H1 (cell line): Measurements from ENCODE around the gene CDH16. TPM values are rescaled to one million over a fixed set of nuclear protein-coding genes. Genes with fewer than 3 reads are reported as not detected.

ENCODE experiments used
- CTCF ChIA-PET: fragments of 300-600 bp; sonication (Branson Sonifier 250); formaldehyde crosslinking; loops from one replicate; lab custom pipeline; 2021; ENCODE audit not compliant: partially characterized antibody; lab: Charles Lee
- POLR2A ChIA-PET: fragments of 300-600 bp; sonication (Branson Sonifier 250); formaldehyde crosslinking; loops from one replicate; lab custom pipeline; 2021; ENCODE audit warnings: inconsistent platforms; ENCODE audit not compliant: partially characterized antibody; lab: Charles Lee
- DNase-seq, 2 experiments: peaks; one replicate each; pipeline versions ENCODE4 v3.0.0 to v3.0.0-alpha.2; 2010 to 2022; ENCODE audit warnings: low spot score in 2 of 2, low read depth in 1 of 2, mixed read lengths in 1 of 2
- FAIRE-seq: peaks from 2 replicates; lab custom pipeline; 2011; peaks lifted over from hg19 to GRCh38; lab: Jason Lieb, UNC
- H2AFZ ChIP-seq: 2 replicates; pipeline ENCODE4 v1.8.1; 2012; ENCODE audit warnings: low read length, inconsistent platforms
- H2AK5ac ChIP-seq: 2 replicates; pipeline ENCODE4 v1.6.1; 2013; ENCODE audit warnings: low read depth, low read length
- H2BK120ac ChIP-seq: replicated peaks from 2 replicates; pipeline ENCODE3; 2013; ENCODE audit warnings: low read depth, low read length, inconsistent platforms
- H2BK12ac ChIP-seq: 2 replicates; pipeline ENCODE4 v1.6.1; 2013; ENCODE audit warnings: low read depth, low read length
- H2BK15ac ChIP-seq: 2 replicates; pipeline ENCODE4 v1.6.1; 2013; ENCODE audit warnings: low read length
- H2BK20ac ChIP-seq: 2 replicates; pipeline ENCODE4 v1.6.1; 2013; ENCODE audit warnings: low read length
- H2BK5ac ChIP-seq: 2 replicates; pipeline ENCODE4 v1.6.1; 2013; ENCODE audit warnings: low read depth, low read length
- H3K14ac ChIP-seq: 2 replicates; pipeline ENCODE4 v1.6.1; 2013; ENCODE audit warnings: inconsistent platforms; ENCODE audit not compliant: insufficient read length
- H3K18ac ChIP-seq: 2 replicates; pipeline ENCODE4 v1.6.1; 2013; ENCODE audit warnings: low read length; ENCODE audit errors: extremely low read depth
- H3K23ac ChIP-seq: 2 replicates; pipeline ENCODE4 v1.6.1; 2013; ENCODE audit warnings: inconsistent platforms; ENCODE audit not compliant: insufficient read length
- H3K23me2 ChIP-seq: 2 replicates; pipeline ENCODE4 v1.6.1; 2013; ENCODE audit warnings: low read depth, low read length
- H3K27ac ChIP-seq: 2 replicates; pipeline ENCODE4 v1.6.1; 2011; ENCODE audit warnings: low read depth, low read length, inconsistent platforms
- H3K27me3 ChIP-seq, 4 experiments: replicated peaks in 1 of 4; 1 replicate in 1 of 4; 2 replicates in 3 of 4; pipeline versions ENCODE4 v1.6.1 to v1.8.1; 2011 to 2013; ENCODE audit warnings: low read length in 3 of 4, mild to moderate bottlenecking in 3 of 4, inconsistent platforms in 2 of 4, mixed read lengths in 2 of 4, moderate library complexity in 1 of 4; ENCODE audit not compliant: control insufficient read depth in 3 of 4, insufficient read depth in 3 of 4; ENCODE audit errors: extremely low read depth in 1 of 4
- H3K36me3 ChIP-seq, 4 experiments: 2 replicates each; pipeline versions ENCODE4 v1.6.1 to v1.8.1; 2011 to 2013; ENCODE audit warnings: mild to moderate bottlenecking in 4 of 4, low read length in 3 of 4, moderate library complexity in 2 of 4, control low read depth in 1 of 4, inconsistent platforms in 1 of 4; ENCODE audit not compliant: insufficient read depth in 4 of 4, control insufficient read depth in 2 of 4
- H3K4ac ChIP-seq: replicated peaks from 2 replicates; pipeline ENCODE3; 2013; ENCODE audit warnings: low read length, low read depth, mixed read lengths, inconsistent platforms; ENCODE audit not compliant: insufficient read length
- H3K4me1 ChIP-seq, 4 experiments: replicated peaks in 1 of 4; 1 replicate in 1 of 4; 2 replicates in 3 of 4; pipeline versions ENCODE4 v1.6.1 to v1.8.1; 2011 to 2013; ENCODE audit warnings: low read length in 3 of 4, inconsistent platforms in 2 of 4, mixed read lengths in 1 of 4; ENCODE audit not compliant: insufficient read depth in 4 of 4, control insufficient read depth in 3 of 4
- H3K4me2 ChIP-seq, 2 experiments: 2 replicates each; pipeline versions ENCODE4 v1.6.1 to v1.8.1; 2011 to 2013; ENCODE audit warnings: low read depth in 2 of 2, low read length in 2 of 2, control low read depth in 1 of 2, inconsistent platforms in 1 of 2, mild to moderate bottlenecking in 1 of 2; ENCODE audit not compliant: insufficient read depth in 1 of 2
- H3K4me3 ChIP-seq, 4 experiments: fragments of 200-600, 300-600 bp in 1 of 4; sonication (generic), shearing (Covaris generic), sonication (Bioruptor Twin) in 1 of 4; 2 replicates each; pipeline versions ENCODE4 v1.5.1 to v1.8.1; 2011 to 2016; ENCODE audit warnings: low read length in 4 of 4, low read depth in 3 of 4, control low read depth in 2 of 4, inconsistent platforms in 2 of 4, mild to moderate bottlenecking in 2 of 4, mixed read lengths in 1 of 4, moderate library complexity in 1 of 4; ENCODE audit not compliant: insufficient read depth in 2 of 4; ENCODE audit errors: extremely low read depth in 1 of 4
- H3K56ac ChIP-seq: replicated peaks from 2 replicates; pipeline ENCODE3; 2013; ENCODE audit warnings: low read depth, mild to moderate bottlenecking, mixed read lengths, low read length, inconsistent platforms; ENCODE audit not compliant: insufficient read length
- H3K79me1 ChIP-seq: 2 replicates; pipeline ENCODE4 v1.6.1; 2013; ENCODE audit warnings: low read depth, low read length, control low read depth
- H3K79me2 ChIP-seq, 2 experiments: 2 replicates each; pipeline versions ENCODE4 v1.6.1 to v1.8.1; 2012 to 2013; ENCODE audit warnings: low read length in 2 of 2, mild to moderate bottlenecking in 2 of 2, inconsistent platforms in 1 of 2; ENCODE audit not compliant: insufficient read depth in 2 of 2, control insufficient read depth in 1 of 2
- H3K9ac ChIP-seq, 4 experiments: replicated peaks in 1 of 4; 1 replicate in 1 of 4; 2 replicates in 3 of 4; pipeline versions ENCODE4 v1.6.1 to v1.8.1; 2011 to 2013; ENCODE audit warnings: low read depth in 3 of 4, low read length in 3 of 4, control low read depth in 2 of 4, mild to moderate bottlenecking in 2 of 4, moderate library complexity in 2 of 4, inconsistent platforms in 1 of 4; ENCODE audit errors: extremely low read depth in 1 of 4
- H3K9me3 ChIP-seq, 2 experiments: 2 replicates each; pipeline versions ENCODE4 v1.6.1 to v1.8.1; 2012 to 2013; ENCODE audit warnings: mild to moderate bottlenecking in 2 of 2, moderate library complexity in 2 of 2, control low read depth in 1 of 2, inconsistent platforms in 1 of 2, low read depth in 1 of 2, low read length in 1 of 2, mixed read lengths in 1 of 2; ENCODE audit not compliant: insufficient read depth in 2 of 2
- H4K20me1 ChIP-seq, 2 experiments: replicated peaks in 1 of 2; 2 replicates each; pipeline versions ENCODE3 to v1.8.1; 2011 to 2013; ENCODE audit warnings: inconsistent platforms in 2 of 2, low read length in 2 of 2, mild to moderate bottlenecking in 1 of 2; ENCODE audit not compliant: insufficient read depth in 2 of 2, control insufficient read depth in 1 of 2
- H4K5ac ChIP-seq: 2 replicates; pipeline ENCODE4 v1.6.1; 2013; ENCODE audit warnings: low read length, low read depth, mixed read lengths, inconsistent platforms; ENCODE audit not compliant: insufficient read length
- H4K8ac ChIP-seq: 2 replicates; pipeline ENCODE4 v1.8.0; 2013; ENCODE audit warnings: mild to moderate bottlenecking, moderate library complexity, low read length, inconsistent platforms; ENCODE audit not compliant: insufficient read depth; ENCODE audit errors: extremely low read depth
- H4K91ac ChIP-seq: replicated peaks from 2 replicates; pipeline ENCODE3; 2013; ENCODE audit warnings: low read length, mixed read lengths, inconsistent platforms; ENCODE audit not compliant: insufficient read length
- WGBS, 2 experiments: shearing (Covaris generic) in 1 of 2; methylation state at CpG; one replicate each; pipeline versions ENCODE4 v1.1.6 to v1.1.7; 2013 to 2015; ENCODE audit warnings: low lambda C conversion rate in 2 of 2, mixed read lengths in 2 of 2, inconsistent platforms in 1 of 2, low coverage in 1 of 2, missing lambda C conversion rate in 1 of 2; ENCODE audit not compliant: insufficient replicate concordance in 2 of 2, insufficient coverage in 1 of 2, insufficient read length in 1 of 2; ENCODE audit errors: extremely low coverage in 1 of 2, missing lambda C conversion rate in 1 of 2; 5-methylcytosine and 5-hydroxymethylcytosine counted together
- polyA plus RNA-seq, 7 experiments: library from polyadenylated mRNA; depleted of rRNA in 3 of 7; stranded (reverse) in 5 of 7; unstranded in 2 of 7; fragments of >200 nt in 5 of 7; fragments of 200-250 nt in 2 of 7; gene quantifications; 1 replicate in 5 of 7; 2 replicates in 1 of 7; 4 replicates in 1 of 7; pipeline versions ENCODE4 v1.2.1 to v1.2.3, GENCODE V29; 2011 to 2013; ENCODE audit warnings: missing spikeins in 2 of 7, mixed read lengths in 2 of 7
- total RNA-seq: library from RNA; stranded (reverse); fragmentation: NEBNext Ultra II Directional; extraction: Animal tissue kit (Norgen Biotek cat#: 25700); gene quantifications from 2 replicates; pipeline ENCODE4 v1.2.1, GENCODE V29; 2021

The CDH16 gene
- total and polyA plus RNA-seq, 2 of the 8 experiments (the other 6 are each of a cell fraction or from before 2014, with no cell fraction given): not detected

GRCh38 chr16:66960270-66960669 lies 41.6 kb upstream of the CDH16 start:
- H2BK5ac ChIP-seq: no peak overlapping the region
- H2BK20ac ChIP-seq: no peak overlapping the region
- no peak overlapping the region for H3K23ac ChIP-seq
- ChIA-PET POLR2A (interaction anchor here (1.7 kb wide), 1 partner anchor 13 kb away, joined by 6 read pairs; no protein-coding TSS in a partner anchor), CTCF (interaction anchor here (0.6 to 12.2 kb wide), 20 partner anchors 7 to 577 kb away, joined by 3 to 130 read pairs (median 5); partner anchors contain the start of genes B3GNT9, CDH16, CES4A and NOL3)
- H3K18ac ChIP-seq: no peak overlapping the region
- no peaks in the 10 kb centered on the region for H3K79me2 ChIP-seq
- 88% methylated on average over 1 of the region's 1 CpG; no CpG with 5 or more reads in 1 of the 2 experiments for WGBS, 2 experiments
- H2BK12ac ChIP-seq: no peak overlapping the region
- no peak overlapping the region for H3K14ac ChIP-seq
- H2AK5ac ChIP-seq: no peak overlapping the region
- no peaks in the 10 kb centered on the region for H3K27me3 ChIP-seq
- H3K79me1 ChIP-seq: no peaks in the 10 kb centered on the region
- H3K4me2 ChIP-seq: no peak overlapping the region
- no peak for DNase-seq
- H4K91ac ChIP-seq: no peak overlapping the region
- no peak overlapping the region for H4K8ac ChIP-seq
- no peak overlapping the region for H3K4ac ChIP-seq
- H3K27ac ChIP-seq: no peak overlapping the region
- H2BK15ac ChIP-seq: no peak overlapping the region
- no peaks in the 10 kb centered on the region for H3K9me3 ChIP-seq
- no peaks in the 10 kb centered on the region for H4K20me1 ChIP-seq
- no peak overlapping the region for H2AFZ ChIP-seq
- H2BK120ac ChIP-seq: no peak overlapping the region
- H3K9ac ChIP-seq: no peak overlapping the region
- H3K4me3 ChIP-seq: no peak overlapping the region
- H4K5ac ChIP-seq: no peak overlapping the region
- no peak for FAIRE-seq
- no peaks in the 10 kb centered on the region; the same call in 1 of the 2 replicates for H3K23me2 ChIP-seq
- peaks cover 0 to 3% (median under 1%) of the 10 kb centered on the region in 4 experiments; a peak in 3 of 7 replicates for H3K4me1 ChIP-seq
- H3K56ac ChIP-seq: no peak overlapping the region
- H3K36me3 ChIP-seq: no peaks in the 10 kb centered on the region
